ENCODE data around the gene PASK.

Gene PASK

DNA sequence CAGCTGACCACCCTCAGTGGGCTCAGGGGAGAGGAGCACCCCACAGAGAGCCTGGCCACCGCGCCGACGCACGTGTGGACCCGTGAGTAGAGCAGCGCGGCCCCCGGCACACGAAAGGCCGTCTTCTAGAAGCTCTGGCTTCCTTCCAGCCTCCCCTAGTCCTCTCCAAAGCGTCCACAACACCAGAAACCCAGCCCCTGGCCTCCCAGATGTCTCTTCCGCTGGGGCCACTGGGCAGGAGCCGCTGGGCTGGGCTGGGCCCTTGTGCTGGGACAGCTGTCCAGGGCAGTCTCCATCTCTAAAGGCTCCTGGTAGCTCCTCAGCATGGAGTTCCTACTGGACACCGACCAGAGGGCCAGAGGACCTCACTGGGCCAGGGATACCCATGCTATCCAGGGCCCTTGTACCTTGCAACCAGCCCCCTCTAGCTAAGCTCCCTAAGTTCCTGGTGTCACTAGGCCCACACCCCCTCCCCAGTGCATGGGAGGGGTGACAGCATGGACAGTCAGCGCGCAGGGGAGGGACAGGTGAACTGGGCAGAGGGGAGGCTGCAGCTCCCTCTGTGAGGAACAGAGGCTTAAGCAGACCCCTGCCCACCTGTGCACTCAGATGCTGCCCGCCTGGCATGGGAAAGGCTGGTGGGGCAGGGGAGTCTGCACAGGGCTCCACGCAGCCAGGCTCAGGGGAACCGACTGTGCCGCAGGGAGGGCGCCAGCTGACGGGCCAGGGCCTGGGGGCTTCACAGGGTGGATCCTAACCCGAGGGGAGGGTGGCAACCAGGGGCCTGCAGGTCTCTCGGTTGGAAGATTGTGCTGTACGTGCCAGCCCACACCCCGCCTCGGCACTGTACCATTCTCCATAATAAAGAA lies 80.1 kb downstream of the PASK start:
- no peak for DNase-seq (ENCODE audit: low read depth)
- TF ChIP-seq, protein P1, sequence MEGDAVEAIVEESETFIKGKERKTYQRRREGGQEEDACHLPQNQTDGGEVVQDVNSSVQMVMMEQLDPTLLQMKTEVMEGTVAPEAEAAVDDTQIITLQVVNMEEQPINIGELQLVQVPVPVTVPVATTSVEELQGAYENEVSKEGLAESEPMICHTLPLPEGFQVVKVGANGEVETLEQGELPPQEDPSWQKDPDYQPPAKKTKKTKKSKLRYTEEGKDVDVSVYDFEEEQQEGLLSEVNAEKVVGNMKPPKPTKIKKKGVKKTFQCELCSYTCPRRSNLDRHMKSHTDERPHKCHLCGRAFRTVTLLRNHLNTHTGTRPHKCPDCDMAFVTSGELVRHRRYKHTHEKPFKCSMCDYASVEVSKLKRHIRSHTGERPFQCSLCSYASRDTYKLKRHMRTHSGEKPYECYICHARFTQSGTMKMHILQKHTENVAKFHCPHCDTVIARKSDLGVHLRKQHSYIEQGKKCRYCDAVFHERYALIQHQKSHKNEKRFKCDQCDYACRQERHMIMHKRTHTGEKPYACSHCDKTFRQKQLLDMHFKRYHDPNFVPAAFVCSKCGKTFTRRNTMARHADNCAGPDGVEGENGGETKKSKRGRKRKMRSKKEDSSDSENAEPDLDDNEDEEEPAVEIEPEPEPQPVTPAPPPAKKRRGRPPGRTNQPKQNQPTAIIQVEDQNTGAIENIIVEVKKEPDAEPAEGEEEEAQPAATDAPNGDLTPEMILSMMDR (conservative IDR thresholded peaks at IDR 0.05; ENCODE audit: low read length): no peak
- H3K4me3 ChIP-seq (ENCODE audit: low read length): no peak overlapping the region

DNA sequence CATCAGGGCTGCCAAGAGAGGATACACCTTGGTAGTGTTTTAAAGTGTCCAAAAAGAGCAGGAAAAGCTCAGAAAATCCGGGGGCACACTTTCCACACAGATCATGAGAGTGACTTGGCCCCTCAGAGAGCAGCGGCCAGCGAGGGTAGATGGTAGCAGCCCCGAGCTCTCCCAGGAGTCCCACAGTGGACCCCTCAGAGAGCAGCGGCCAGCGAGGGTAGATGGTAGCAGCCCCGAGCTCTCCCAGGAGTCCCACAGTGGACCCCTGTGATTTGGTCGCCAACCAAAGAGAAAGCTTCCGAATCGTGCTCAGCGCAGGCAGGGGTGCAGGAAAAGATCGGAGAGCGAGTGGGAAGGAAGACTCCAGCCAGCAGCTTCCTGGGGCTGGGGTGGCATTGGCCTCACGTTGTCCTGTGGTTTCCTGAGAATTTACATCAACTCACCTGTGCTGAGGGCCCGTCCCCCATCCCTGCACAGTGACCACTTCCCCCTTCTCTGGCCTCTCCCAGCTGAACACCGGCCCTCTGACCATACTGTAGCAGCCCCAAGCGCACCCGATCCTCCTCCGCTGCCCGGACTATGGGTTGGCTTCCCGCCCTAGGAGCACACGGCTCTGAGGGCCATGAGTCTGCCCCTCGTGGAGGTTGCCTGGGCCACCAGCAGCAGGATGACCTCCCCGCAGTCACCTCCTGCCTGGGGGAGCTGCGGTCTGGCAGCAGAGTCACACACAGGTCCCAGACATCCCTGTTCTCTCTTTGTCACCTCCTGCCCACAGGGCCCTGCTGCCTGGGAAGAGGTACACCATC lies 80.9 kb downstream of the PASK start:
- TF ChIP-seq, protein P1 (conservative IDR thresholded peaks at IDR 0.05; ENCODE audit: low read length): no peak

DNA sequence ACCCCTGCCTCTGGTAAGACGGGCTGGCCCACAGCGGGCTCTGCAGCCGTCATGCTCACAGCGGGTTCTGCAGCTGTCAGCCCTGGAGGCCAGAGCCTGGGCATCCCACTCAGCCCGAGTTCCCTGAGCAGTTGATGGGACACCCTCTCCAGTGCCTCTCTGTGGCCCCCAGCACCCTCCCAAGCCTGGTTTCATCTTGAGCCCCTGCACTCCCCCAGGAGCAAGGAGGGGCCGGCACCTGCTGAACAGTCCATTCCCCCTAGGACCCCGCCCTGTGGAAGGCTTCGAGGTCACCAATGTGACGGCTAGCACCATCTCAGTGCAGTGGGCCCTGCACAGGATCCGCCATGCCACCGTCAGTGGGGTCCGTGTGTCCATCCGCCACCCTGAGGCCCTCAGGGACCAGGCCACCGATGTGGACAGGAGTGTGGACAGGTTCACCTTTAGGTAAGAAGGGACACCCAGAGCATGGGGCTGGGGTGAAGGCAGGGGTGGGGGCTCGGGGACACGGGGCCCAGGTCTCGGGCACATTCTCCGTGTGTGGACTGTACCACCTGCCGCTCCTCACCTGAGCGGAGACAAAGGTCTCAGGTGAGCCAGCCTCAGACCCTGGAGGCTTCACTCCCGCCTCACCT lies 81.7 kb downstream of the PASK start:
- DNase-seq (ENCODE audit: low read depth): no peak
- H3K4me3 ChIP-seq (ENCODE audit: low read length): no peak overlapping the region
- TF ChIP-seq, protein P1 (conservative IDR thresholded peaks at IDR 0.05; ENCODE audit: low read length): no peak

More for the DNA sequence above, 80.9 kb downstream of the PASK start:
- H3K4me3 ChIP-seq (ENCODE audit: low read length): no peak overlapping the region
- DNase-seq (ENCODE audit: low read depth): no peak

DNA sequence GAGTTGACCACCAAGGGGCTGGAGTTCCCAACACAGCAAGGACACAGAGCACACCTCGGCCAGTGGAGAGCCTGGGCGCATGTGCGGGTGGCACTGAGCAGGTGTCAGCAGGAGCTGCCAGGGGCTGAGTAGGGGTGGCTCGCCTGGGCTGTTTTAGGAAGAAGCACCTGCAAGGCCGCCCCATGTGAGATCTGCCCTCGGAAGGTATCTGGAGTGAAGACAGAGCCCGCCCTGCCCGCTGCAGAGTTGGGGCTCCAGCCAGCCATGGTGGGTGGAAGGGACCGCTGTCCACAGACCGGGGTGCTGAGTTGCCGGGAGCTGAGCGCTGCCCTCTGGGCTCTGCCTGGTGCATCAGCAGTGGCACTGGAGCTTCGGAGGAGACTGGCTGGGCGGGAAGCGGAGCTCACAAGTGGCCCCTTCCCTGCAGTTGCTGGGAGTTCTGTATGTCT lies 82.4 kb downstream of the PASK start:
- DNase-seq (ENCODE audit: low read depth): no peak
- H3K4me3 ChIP-seq (ENCODE audit: low read length): no peak overlapping the region
- TF ChIP-seq, protein P1 (conservative IDR thresholded peaks at IDR 0.05; ENCODE audit: low read length): peak; percentile 19

DNA sequence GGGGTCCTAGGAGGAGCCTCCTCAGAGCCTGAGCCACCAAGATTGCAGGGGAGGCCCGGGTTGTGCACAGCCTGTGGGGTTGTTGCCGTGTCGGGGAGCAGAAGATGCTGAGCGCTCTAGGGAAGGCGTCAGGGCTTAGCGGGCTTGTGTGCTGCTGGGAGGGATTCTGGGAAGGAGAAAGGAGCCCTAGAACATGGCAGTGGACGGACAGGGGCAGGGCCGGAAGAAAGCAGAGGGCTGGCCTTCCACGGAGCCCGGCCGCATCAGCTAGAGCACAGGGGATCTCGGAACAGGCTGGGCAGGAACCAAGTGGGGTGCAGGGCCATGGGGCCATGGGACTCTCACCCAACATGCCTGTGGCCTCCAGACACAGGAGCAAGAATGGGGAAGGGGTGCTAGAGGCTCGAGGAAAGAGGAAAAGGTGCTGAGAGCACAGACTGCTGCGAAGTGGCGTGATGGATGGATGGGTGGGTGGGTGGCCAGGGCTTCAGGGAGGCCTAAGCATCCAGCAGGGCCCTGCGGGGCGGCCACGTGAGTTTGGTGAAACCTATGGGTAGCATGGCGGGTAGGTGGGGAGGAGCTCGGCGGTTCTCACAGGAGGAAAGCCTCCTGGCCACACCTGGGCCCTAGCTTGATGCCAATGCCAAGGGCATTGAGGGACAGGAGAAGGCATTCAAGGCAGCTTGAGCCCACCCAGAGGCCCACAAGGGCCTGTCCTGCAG lies 82.9 kb downstream of the PASK start:
- TF ChIP-seq, protein P1 (conservative IDR thresholded peaks at IDR 0.05; ENCODE audit: low read length): no peak
- DNase-seq (ENCODE audit: low read depth): no peak

DNA sequence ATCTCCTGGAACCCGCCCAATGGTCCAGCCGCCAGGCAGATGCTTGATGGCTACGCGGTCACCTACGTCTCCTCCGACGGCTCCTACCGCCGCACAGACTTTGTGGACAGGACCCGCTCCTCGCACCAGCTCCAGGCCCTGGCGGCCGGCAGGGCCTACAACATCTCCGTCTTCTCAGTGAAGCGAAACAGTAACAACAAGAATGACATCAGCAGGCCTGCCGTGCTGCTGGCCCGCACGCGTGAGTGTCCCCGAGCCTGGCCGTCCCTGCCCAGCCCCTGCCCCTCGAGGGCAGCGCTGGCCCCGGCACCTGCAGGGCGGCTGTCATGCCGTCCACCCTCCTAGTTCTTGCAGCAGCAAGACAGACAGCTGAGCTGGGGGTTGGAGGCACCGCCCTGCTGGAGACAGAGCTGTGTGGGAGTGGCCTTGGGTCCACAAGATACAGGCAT lies 83.9 kb downstream of the PASK start:
- TF ChIP-seq, protein P1 (conservative IDR thresholded peaks at IDR 0.05; ENCODE audit: low read length): no peak

More for the DNA sequence above, 82.9 kb downstream of the PASK start:
- no peak overlapping the region for H3K4me3 ChIP-seq (ENCODE audit: low read length)

More for the DNA sequence above, 83.9 kb downstream of the PASK start:
- no peak overlapping the region for H3K4me3 ChIP-seq (ENCODE audit: low read length)
- DNase-seq (ENCODE audit: low read depth): no peak

Data from AG10803 (cell line).